Mesenchymal stem cell (in vitro differentiated cells and primary cell): ENCODE results near the gene S100A7A.
"Not testable (repeated sequence)": the region's sequence is repeated elsewhere in the genome, so short reads cannot be mapped to it uniquely, and the experiment has no call there.

Experiments used
- DNase-seq: peaks from one replicate; pipeline ENCODE4 v3.0.0-alpha.2; 2013
- H2AFZ ChIP-seq: one replicate; pipeline ENCODE4 v1.6.1; 2013; ENCODE audit warnings: low read depth, mild to moderate bottlenecking, control low read depth, inconsistent platforms, low read length, moderate library complexity
- H2AK5ac ChIP-seq: 2 replicates; pipeline ENCODE4 v1.6.1; 2013; ENCODE audit warnings: low read length, moderate library complexity, mild to moderate bottlenecking, inconsistent platforms; ENCODE audit not compliant: severe bottlenecking
- H2BK120ac ChIP-seq: one replicate; pipeline ENCODE4 v1.6.1; 2013; ENCODE audit warnings: low read depth, mild to moderate bottlenecking, inconsistent platforms, low read length, moderate library complexity
- H2BK12ac ChIP-seq, 2 experiments: one replicate each; pipeline ENCODE4 v1.6.1; 2013; ENCODE audit warnings: inconsistent platforms in 2 of 2, low read length in 2 of 2, mild to moderate bottlenecking in 2 of 2, moderate library complexity in 2 of 2, control low read depth in 1 of 2
- H2BK15ac ChIP-seq: one replicate; pipeline ENCODE4 v1.6.1; 2013; ENCODE audit warnings: mild to moderate bottlenecking, low read depth, inconsistent platforms; ENCODE audit not compliant: poor library complexity, severe bottlenecking
- H2BK5ac ChIP-seq: 2 replicates; pipeline ENCODE4 v1.6.1; 2013; ENCODE audit warnings: low read depth, mild to moderate bottlenecking, low read length, control low read depth, inconsistent platforms; ENCODE audit not compliant: poor library complexity, severe bottlenecking
- H3K14ac ChIP-seq, 2 experiments: one replicate each; pipeline ENCODE4 v1.6.1; 2013; ENCODE audit warnings: inconsistent platforms in 2 of 2, low read length in 2 of 2, control low read depth in 1 of 2, mild to moderate bottlenecking in 1 of 2, moderate library complexity in 1 of 2
- H3K18ac ChIP-seq, 2 experiments: one replicate each; pipeline ENCODE4 v1.6.1; 2013; ENCODE audit warnings: inconsistent platforms in 2 of 2, low read length in 2 of 2, control low read depth in 1 of 2, low read depth in 1 of 2, mild to moderate bottlenecking in 1 of 2
- H3K23ac ChIP-seq, 2 experiments: one replicate each; pipeline ENCODE4 v1.6.1; 2013; ENCODE audit warnings: inconsistent platforms in 2 of 2, low read length in 2 of 2, mild to moderate bottlenecking in 2 of 2, moderate library complexity in 2 of 2, control low read depth in 1 of 2
- H3K27ac ChIP-seq: 2 replicates; pipeline ENCODE4 v1.5.1; 2013; ENCODE audit warnings: mild to moderate bottlenecking, moderate library complexity, low read length, control low read depth, inconsistent platforms; ENCODE audit not compliant: poor library complexity, severe bottlenecking
- H3K27me3 ChIP-seq, 2 experiments: 2 replicates each; pipeline versions ENCODE4 v1.6.1 to v1.7.0; 2013; ENCODE audit warnings: low read length in 2 of 2, mild to moderate bottlenecking in 2 of 2, moderate library complexity in 2 of 2, control low read depth in 1 of 2, inconsistent platforms in 1 of 2; ENCODE audit not compliant: control insufficient read depth in 1 of 2, insufficient read depth in 1 of 2
- H3K36me3 ChIP-seq, 2 experiments: 2 replicates each; pipeline versions ENCODE4 v1.6.1 to v1.7.0; 2013; ENCODE audit warnings: low read length in 2 of 2, control low read depth in 1 of 2, inconsistent platforms in 1 of 2, low read depth in 1 of 2, mild to moderate bottlenecking in 1 of 2; ENCODE audit not compliant: insufficient read depth in 2 of 2, control insufficient read depth in 1 of 2
- H3K4ac ChIP-seq, 2 experiments: one replicate each; pipeline ENCODE4 v1.6.1; 2013; ENCODE audit warnings: inconsistent platforms in 2 of 2, low read length in 2 of 2, mild to moderate bottlenecking in 2 of 2, moderate library complexity in 2 of 2, control low read depth in 1 of 2, low read depth in 1 of 2
- H3K4me1 ChIP-seq: 2 replicates; pipeline ENCODE4 v1.6.1; 2013; ENCODE audit warnings: low read depth, low read length, control low read depth; ENCODE audit not compliant: control insufficient read depth, insufficient read depth
- H3K4me2 ChIP-seq: 2 replicates; pipeline ENCODE4 v1.6.1; 2013; ENCODE audit warnings: low read length, mild to moderate bottlenecking, inconsistent platforms; ENCODE audit not compliant: poor library complexity, severe bottlenecking
- H3K4me3 ChIP-seq, 2 experiments: 2 replicates each; pipeline versions ENCODE4 v1.5.1 to v1.7.0; 2013; ENCODE audit warnings: low read length in 2 of 2, mild to moderate bottlenecking in 2 of 2, control low read depth in 1 of 2, low read depth in 1 of 2; ENCODE audit not compliant: insufficient read depth in 1 of 2
- H3K79me1 ChIP-seq: replicated peaks from 2 replicates; pipeline ENCODE4 v1.6.1; 2013; ENCODE audit warnings: mild to moderate bottlenecking, control low read depth, low read length, inconsistent platforms; ENCODE audit not compliant: poor library complexity, severe bottlenecking
- H3K9ac ChIP-seq: 2 replicates; pipeline ENCODE4 v1.7.0; 2013; ENCODE audit warnings: mild to moderate bottlenecking, low read length, moderate library complexity
- H3K9me3 ChIP-seq: 2 replicates; pipeline ENCODE4 v1.7.0; 2013; ENCODE audit warnings: mild to moderate bottlenecking, low read length; ENCODE audit not compliant: control insufficient read depth
- H4K8ac ChIP-seq: one replicate; pipeline ENCODE4 v1.6.1; 2013; ENCODE audit warnings: inconsistent platforms, mild to moderate bottlenecking, low read length, moderate library complexity
- H4K91ac ChIP-seq: one replicate; pipeline ENCODE4 v1.6.1; 2013; ENCODE audit warnings: mild to moderate bottlenecking, low read length, inconsistent platforms
- WGBS: methylation state at CpG from one replicate; pipeline ENCODE4 v1.1.7; 2013; ENCODE audit warnings: mixed read lengths; 5-methylcytosine and 5-hydroxymethylcytosine counted together

S100A7A gene

DNA sequence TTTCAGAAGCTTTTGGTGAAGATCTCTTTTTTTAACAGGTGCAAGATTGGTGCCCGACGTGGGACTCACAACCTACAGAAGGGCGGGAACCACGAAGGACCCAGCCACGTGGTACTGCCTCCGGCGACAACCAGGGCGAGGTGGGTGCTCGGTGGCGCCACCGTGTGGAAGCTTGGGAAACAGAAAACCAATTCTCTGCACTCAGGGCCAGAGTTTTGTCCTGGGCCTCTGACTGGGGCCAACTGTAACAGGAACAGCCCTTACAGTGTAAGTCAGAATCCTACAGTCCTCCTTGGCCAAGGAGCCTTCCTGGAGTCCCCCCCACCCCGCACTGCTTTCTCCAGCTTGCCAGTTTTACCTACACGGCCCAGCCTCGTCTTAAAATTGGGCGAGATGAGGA is 11.6 kb upstream of the S100A7A start:
- Histone ChIP-seq H3K14ac (no peak overlapping the region), H3K9me3 (no peaks in the 10 kb centered on the region), H3K36me3 (no peaks in the 10 kb centered on the region), H3K27me3 (peaks cover 7 to 48% of the 10 kb centered on the region in 2 experiments), H3K4me3 (no peak overlapping the region), H3K4ac (no peak overlapping the region), H2BK15ac (no peak overlapping the region), H3K9ac (no peak overlapping the region), H3K4me1 (no peaks in the 10 kb centered on the region), H2AFZ (no peak overlapping the region), H4K91ac (no peak overlapping the region), H3K18ac (no peak overlapping the region), H2BK5ac (no peak overlapping the region), H2BK12ac (no peak overlapping the region), H3K27ac (no peak overlapping the region), H2AK5ac (no peak overlapping the region), H3K23ac (no peak overlapping the region), H4K8ac (no peak overlapping the region), H2BK120ac (no peak overlapping the region), H3K79me1 (no peaks in the 10 kb centered on the region), H3K4me2 (no peak overlapping the region)
- 44% methylated on average over 15 of the region's 15 CpGs for WGBS
- no peak for DNase-seq

DNA sequence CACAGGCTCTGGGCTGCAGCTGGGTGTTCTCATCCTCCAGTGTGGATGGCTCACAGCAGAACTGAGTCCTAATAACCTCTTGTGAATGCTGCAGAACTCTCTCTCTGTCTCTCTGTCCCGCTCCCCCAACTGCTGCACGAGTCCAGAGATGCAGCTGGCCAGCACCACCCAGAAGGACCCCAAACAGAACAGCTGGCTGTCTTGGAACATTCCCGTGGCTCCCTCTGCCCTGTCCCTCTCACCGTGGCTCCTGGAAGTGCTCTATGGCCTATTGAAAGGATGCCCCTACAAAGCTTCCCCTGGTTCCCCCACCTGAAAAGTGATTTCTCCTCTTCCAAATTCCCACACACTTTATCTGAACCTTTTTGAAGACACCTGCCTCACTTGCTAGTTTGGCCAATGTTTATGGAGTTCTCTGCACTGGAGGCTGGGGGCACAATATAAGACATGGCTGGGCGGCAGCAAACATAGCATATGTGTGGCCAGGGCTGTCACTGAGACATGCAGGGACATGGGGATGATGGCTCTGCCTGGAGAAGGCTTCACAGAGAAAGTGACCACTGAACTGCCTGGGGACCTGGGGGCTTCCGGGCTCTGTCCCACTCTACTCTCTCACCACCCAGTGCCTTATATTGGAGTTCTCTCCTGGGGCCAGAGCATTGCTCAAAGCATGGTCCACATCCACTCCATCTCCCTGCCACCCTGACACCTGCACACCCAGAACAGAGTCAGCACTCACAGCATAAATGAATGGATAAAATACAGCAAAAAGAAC is 10.3 kb upstream of the S100A7A start:
- H3K9ac ChIP-seq, H2BK5ac ChIP-seq, H3K4ac ChIP-seq, H2BK120ac ChIP-seq, H3K23ac ChIP-seq, H3K27ac ChIP-seq, H3K9me3 ChIP-seq, H2AK5ac ChIP-seq, H4K91ac ChIP-seq, H2AFZ ChIP-seq, H2BK15ac ChIP-seq, H2BK12ac ChIP-seq, H3K14ac ChIP-seq, H3K36me3 ChIP-seq, H3K4me3 ChIP-seq, H3K4me1 ChIP-seq, H3K79me1 ChIP-seq, H3K4me2 ChIP-seq, H4K8ac ChIP-seq, H3K18ac ChIP-seq, DNase-seq: not testable (repeated sequence)
- peaks cover 6 to 42% of the 10 kb centered on the region in 2 experiments for H3K27me3 ChIP-seq
- WGBS: 55% methylated on average over 5 of the region's 6 CpGs

DNA sequence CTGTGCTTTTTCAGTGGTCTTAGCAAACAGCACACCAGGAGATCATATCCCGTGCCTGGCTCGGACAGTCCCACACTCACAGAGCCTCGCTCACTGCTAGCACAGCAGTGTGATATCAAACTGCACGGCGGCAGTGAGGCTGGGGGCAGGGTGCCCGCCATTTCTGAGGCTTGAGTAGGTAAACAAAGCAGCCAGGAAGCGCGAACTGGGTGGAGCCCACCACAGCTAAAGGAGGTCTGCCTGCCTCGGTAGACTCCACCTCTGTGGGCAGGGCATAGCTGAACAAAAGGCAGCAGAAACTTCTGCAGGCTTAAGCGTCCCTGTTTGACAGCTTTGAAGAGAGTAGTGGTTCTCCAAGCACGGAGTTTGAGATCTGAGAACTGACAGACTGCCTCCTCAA is 9.0 kb upstream of the S100A7A start:
- not testable (repeated sequence) for H3K4ac ChIP-seq, H2BK5ac ChIP-seq, H3K79me1 ChIP-seq, H3K27ac ChIP-seq, DNase-seq, H2AK5ac ChIP-seq, H3K4me1 ChIP-seq, H3K14ac ChIP-seq, H3K23ac ChIP-seq, H3K4me3 ChIP-seq, H3K4me2 ChIP-seq, H4K8ac ChIP-seq, H4K91ac ChIP-seq, H2AFZ ChIP-seq, H3K36me3 ChIP-seq, H3K18ac ChIP-seq, H2BK120ac ChIP-seq, H2BK15ac ChIP-seq, H3K9me3 ChIP-seq, H3K9ac ChIP-seq, H2BK12ac ChIP-seq
- H3K27me3 ChIP-seq: peaks cover 1 to 30% of the 10 kb centered on the region in 2 experiments
- 58% methylated on average over 11 of the region's 11 CpGs for WGBS

GRCh38 chr1:153413961-153414360 is 2.4 kb upstream of the S100A7A start:
- not testable (repeated sequence) for H3K27me3 ChIP-seq, H4K91ac ChIP-seq, H3K18ac ChIP-seq, DNase-seq, H3K4ac ChIP-seq, H3K9me3 ChIP-seq, H2BK120ac ChIP-seq, H2BK12ac ChIP-seq, H2BK5ac ChIP-seq, H2AFZ ChIP-seq, H3K36me3 ChIP-seq, H2BK15ac ChIP-seq, H3K79me1 ChIP-seq, H3K14ac ChIP-seq, H3K23ac ChIP-seq, H3K9ac ChIP-seq, H3K4me2 ChIP-seq, H3K27ac ChIP-seq, H3K4me1 ChIP-seq, H2AK5ac ChIP-seq, H4K8ac ChIP-seq, H3K4me3 ChIP-seq
